Hematopoietic multipotent progenitor cell treated with erythropoietin and hydrocortisone succinate and interleukin-3 and kit ligand, for 8 days (in vitro differentiated cells): ENCODE results near the gene CPNE4.

Source experiments
- DNase-seq: peaks from one replicate; pipeline ENCODE4 v3.0.0-alpha.2; 2015

Gene CPNE4

GRCh38 chr3:131669600-131669999, 365.2 kb downstream of the CPNE4 start:
- no peak for DNase-seq

GRCh38 chr3:131658771-131659170, 376.0 kb downstream of the CPNE4 start:
- DNase-seq = no peak

- no peak for DNase-seq
These were observed 376.7 kb downstream of the CPNE4 start for GRCh38 chr3:131658115-131658514.

GRCh38 chr3:131655070-131655690, 379.6 kb downstream of the CPNE4 start:
- no peak for DNase-seq

GRCh38 chr3:131645638-131646037, 389.2 kb downstream of the CPNE4 start:
- no peak for DNase-seq

- no peak for DNase-seq
These were observed 398.5 kb downstream of the CPNE4 start for GRCh38 chr3:131636266-131636775.

GRCh38 chr3:131630807-131631206, 404.0 kb downstream of the CPNE4 start:
- DNase-seq = no peak

- peak; percentile 12 for DNase-seq
These were observed 404.7 kb downstream of the CPNE4 start for GRCh38 chr3:131630097-131630496.

GRCh38 chr3:131623431-131623830, 411.4 kb downstream of the CPNE4 start:
- DNase-seq = no peak

GRCh38 chr3:131622726-131623125, 412.1 kb downstream of the CPNE4 start:
- no peak for DNase-seq

- no peak for DNase-seq
These were observed 413.8 kb downstream of the CPNE4 start for GRCh38 chr3:131620977-131621376.

- DNase-seq = no peak
These were observed 415.0 kb downstream of the CPNE4 start for GRCh38 chr3:131619821-131620220.

- no peak for DNase-seq
These were observed 418.1 kb downstream of the CPNE4 start for GRCh38 chr3:131616719-131617118.

GRCh38 chr3:131612745-131613144, 422.1 kb downstream of the CPNE4 start:
- no peak for DNase-seq

GRCh38 chr3:131610174-131610573, 424.6 kb downstream of the CPNE4 start:
- no peak for DNase-seq

GRCh38 chr3:131608741-131609140, 426.1 kb downstream of the CPNE4 start:
- DNase-seq = no peak

- no peak for DNase-seq
These were observed 426.5 kb downstream of the CPNE4 start for GRCh38 chr3:131608296-131608695.

GRCh38 chr3:131605916-131606315, 428.9 kb downstream of the CPNE4 start:
- DNase-seq = no peak

- no peak for DNase-seq
These were observed 432.6 kb downstream of the CPNE4 start for GRCh38 chr3:131602011-131602779.

GRCh38 chr3:131597816-131598215, 437.0 kb downstream of the CPNE4 start:
- DNase-seq = no peak

GRCh38 chr3:131596884-131597283, 437.9 kb downstream of the CPNE4 start:
- DNase-seq = no peak

- no peak for DNase-seq
These were observed 443.3 kb downstream of the CPNE4 start for GRCh38 chr3:131591394-131592014.

- DNase-seq = no peak
These were observed 448.5 kb downstream of the CPNE4 start for GRCh38 chr3:131586277-131586676.

GRCh38 chr3:131582438-131582837, 452.4 kb downstream of the CPNE4 start:
- DNase-seq = no peak
